Activated naive CD4-positive, alpha-beta T cell (primary cell): Measurements from ENCODE around the gene RND2.
"Not testable (repeated sequence)": the region's sequence is repeated elsewhere in the genome, so short reads cannot be mapped to it uniquely, and the experiment has no call there.

Experiments used
- DNase-seq, 4 experiments: peaks; one replicate each; lab custom pipeline; 2025; lab: John Stamatoyannopoulos, UW

The RND2 gene

DNA sequence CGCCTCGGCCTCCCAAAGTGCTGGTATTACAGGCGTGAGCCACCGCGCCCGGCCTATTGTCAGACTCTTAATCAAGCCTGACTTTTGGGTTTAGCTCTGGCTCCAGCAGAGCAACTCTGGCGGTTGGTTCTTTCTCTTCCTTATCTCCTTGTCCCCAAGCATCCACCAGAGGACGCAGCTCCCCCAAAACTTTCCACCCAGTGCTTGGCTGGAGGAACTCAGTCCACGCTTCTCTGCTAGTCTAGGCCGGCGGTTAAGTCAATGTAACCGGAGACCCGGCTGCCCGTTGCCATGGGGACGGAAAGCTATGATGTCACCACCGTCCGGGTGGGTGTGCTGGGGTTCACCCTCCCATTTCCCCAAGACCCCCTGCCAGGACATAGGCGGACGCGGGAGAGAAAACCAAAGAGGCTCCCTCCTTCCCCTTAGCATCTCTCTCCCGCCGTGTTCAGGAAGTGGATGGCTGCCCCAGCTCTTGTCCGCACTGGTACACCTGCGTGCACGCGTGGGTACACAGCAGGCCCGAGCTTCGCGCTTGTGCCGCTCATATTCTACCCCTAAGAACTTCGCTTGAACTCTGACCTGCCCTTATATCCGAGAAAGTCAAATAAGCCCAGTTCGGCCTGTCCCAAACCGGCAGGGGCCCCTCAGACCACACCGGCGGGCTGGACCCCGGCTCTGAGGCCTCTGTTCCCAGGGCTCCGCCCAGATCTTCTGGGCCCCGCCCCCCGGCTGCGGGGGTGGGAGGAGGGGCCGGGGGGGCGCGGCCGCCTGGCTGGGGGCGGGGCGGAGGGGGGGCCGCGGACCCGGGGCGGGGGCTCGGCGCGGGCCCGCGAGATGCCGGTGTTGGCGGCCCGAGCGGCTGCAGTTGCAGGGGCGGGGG lies at the start of gene RND2:
RND2 (plus strand) TSS at position 825 of the 883 bp plus-strand sequence. CDS start 117 bp downstream, outside the sequence.
- peak in 3 of 4 experiments; percentile 34 to 67 (median 48) for DNase-seq

GRCh38 chr17:42975265-42975664 lies 49.8 kb upstream of the RND2 start:
- no peak for DNase-seq

DNA sequence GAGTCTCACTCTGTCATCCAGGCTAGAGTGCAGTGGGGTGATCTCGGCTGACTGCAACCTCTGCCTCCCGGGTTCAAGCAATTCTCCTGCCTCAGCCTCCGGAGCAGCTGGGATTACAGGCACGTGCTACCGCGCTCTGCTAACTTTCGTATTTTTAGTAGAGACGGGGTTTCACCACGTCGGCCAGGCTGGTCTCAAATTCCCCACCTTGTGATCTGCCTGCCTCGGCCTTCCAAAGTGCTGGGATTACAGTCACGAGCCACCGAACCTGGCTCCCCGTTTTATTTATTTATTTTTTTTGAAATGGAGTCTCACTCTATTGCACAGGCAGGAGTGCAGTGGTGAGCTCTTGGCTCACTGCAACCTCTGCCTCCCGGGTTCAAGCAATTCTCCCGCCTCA lies 49.3 kb upstream of the RND2 start:
- not testable (repeated sequence) for DNase-seq

- peak in 1 of 4 experiments; percentile 9 for DNase-seq
Measured at GRCh38 chr17:42979511-42980273, 45.3 kb upstream of the RND2 start, which contains the start of gene PTGES3L. PTGES3L (minus strand) TSS chr17:42980080; CDS start chr17:42980053, 27 bp downstream.

- peak; percentile 77 to 88 (median 80) for DNase-seq
Measured at GRCh38 chr17:42980274-42980765, 44.7 kb upstream of the RND2 start, which contains the start of gene RUNDC1. RUNDC1 (plus strand) TSS chr17:42980565; CDS start chr17:42980577, 12 bp downstream.

GRCh38 chr17:42980766-42981397 lies 44.1 kb upstream of the RND2 start:
- DNase-seq = peak; percentile 10 to 39 (median 26)

DNA sequence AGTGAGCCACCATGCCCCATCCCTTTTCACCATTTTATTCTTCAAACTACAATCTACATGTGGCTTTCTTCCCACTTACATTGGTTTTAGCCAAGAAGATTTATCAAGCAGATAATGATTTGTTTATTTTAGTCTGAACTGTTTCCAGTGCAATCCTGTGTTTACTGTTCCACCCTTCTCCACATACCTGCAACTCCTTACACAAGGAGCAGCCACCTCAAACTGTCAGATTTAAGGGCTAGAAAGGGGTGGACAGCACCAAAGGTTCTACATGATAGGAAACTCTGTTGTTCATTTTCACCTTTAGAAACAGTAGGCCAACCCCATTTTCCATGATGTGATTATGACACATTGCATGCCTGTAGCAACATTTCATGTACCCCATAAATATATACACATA lies 42.8 kb upstream of the RND2 start:
- no peak for DNase-seq

DNA sequence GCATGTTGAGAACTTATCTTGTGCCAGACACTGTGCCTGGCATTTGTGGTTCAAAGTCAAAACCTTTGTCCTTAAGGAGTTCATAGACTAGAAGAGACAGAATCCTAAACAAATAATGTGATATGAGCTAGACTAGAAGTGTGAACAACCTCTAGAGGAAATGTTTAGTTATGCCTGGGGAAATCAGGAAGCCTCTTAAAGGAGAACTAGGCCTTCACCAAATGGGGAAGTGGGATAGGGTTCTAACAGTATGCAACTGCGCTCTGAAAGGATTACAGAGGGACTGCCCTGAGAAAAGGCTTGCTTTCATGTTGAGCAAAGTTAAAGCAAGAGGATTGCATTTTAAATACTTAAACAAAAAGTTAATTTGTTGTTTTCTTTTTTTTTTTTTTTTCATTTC lies 39.8 kb upstream of the RND2 start:
- DNase-seq = no peak

DNA sequence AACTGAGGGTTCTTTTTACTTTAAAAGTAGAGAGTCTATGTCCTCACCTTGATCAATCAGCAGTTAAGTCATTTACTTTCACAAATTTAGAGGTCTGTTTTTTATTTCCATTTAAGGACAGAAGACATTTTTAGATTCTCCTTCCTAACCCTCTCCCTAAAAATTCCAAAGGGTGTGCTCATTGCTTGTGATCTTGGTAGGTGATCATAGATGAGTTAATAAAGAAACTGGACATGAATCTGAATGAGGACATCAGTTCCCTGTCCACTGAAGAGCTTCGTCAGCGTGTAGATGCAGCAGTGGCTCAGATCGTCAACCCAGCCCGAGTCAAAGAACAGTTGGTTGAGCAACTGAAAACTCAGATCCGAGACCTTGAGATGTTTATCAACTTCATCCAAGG lies 35.9 kb upstream of the RND2 start:
- no peak for DNase-seq

GRCh38 chr17:42989726-42990652 lies 35.0 kb upstream of the RND2 start:
- no peak for DNase-seq

- DNase-seq = no peak
Measured at GRCh38 chr17:42991471-42991870, 33.6 kb upstream of the RND2 start.

- no peak for DNase-seq
Measured at GRCh38 chr17:42992872-42993271, 32.2 kb upstream of the RND2 start.

GRCh38 chr17:42993913-42994312 lies 31.1 kb upstream of the RND2 start:
- not testable (repeated sequence) for DNase-seq

GRCh38 chr17:42997390-42997983 lies 27.5 kb upstream of the RND2 start:
- no peak for DNase-seq

- peak; percentile 84 to 95 (median 90) for DNase-seq
Measured at GRCh38 chr17:42997984-42998938, 26.8 kb upstream of the RND2 start, which contains the start of gene RPL27. RPL27 (plus strand) TSS chr17:42998419; CDS start chr17:42998751, 332 bp downstream.

DNA sequence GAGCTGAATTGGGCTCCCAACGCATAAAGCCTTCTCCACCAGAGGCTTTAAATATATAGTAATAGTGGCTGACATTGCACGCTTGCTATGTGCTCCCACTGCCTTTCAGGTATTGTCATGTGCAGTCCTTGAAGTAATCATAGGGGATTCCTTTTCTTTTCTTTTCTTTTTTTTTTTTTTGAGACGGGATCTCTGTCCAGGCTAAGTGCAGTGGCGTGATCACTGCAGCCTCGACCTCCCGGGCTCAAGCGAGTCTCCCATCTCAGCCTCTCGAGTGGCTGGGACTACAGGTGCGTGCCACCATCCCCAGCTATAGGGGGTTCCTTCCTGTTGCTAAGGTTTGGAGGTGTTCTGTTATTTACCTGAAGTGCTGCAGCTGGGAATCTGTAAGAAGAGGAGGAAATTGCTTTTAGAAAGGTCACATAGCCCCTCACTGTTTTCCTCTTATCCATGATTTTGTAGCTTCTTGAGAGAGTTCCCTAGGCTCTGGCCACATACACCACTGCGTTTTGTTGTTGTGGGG lies 26.0 kb upstream of the RND2 start:
- no peak for DNase-seq

- not testable (repeated sequence) for DNase-seq
Measured at GRCh38 chr17:43000894-43001293, 24.1 kb upstream of the RND2 start.

- no peak for DNase-seq
Measured at GRCh38 chr17:43003542-43004172, 21.4 kb upstream of the RND2 start.
